Vagina (tissue), 2 donors: ENCODE measurements around the gene PARVB. TPM values are rescaled to one million over a fixed set of nuclear protein-coding genes. Genes with fewer than 3 reads are reported as not detected.

Experiments used
- DNase-seq, 2 donors: peaks; one replicate each; pipeline ENCODE4 v3.0.0-alpha.2; 2017; ENCODE audit errors: extremely low spot score in 2 of 2
- H3K27ac ChIP-seq: fragments of 200-600 bp; sonication (generic); one replicate; pipeline ENCODE4 v1.5.1; 2019
- H3K27me3 ChIP-seq: fragments of 200-600 bp; sonication (generic); one replicate; pipeline ENCODE4 v1.5.1; 2019
- H3K36me3 ChIP-seq, 2 donors: fragments of 200-600 bp; sonication (generic); one replicate each; pipeline ENCODE4 v1.5.1; 2017 to 2019
- H3K4me1 ChIP-seq: fragments of 200-600 bp; sonication (generic); one replicate; pipeline ENCODE4 v1.5.1; 2019
- H3K4me3 ChIP-seq, 2 donors: fragments of 200-600 bp; sonication (generic); 1 replicate in 1 of 2; 2 replicates in 1 of 2; pipeline ENCODE4 v1.5.1; 2016 to 2019
- H3K9me3 ChIP-seq: fragments of 200-600 bp; sonication (generic); one replicate; pipeline ENCODE4 v1.5.1; 2019
- CTCF ChIP-seq, 3 experiments: fragments of 450-650 bp in 2 of 3; fragments of 200-600 bp in 1 of 3; sonication (generic) in 1 of 3; IDR thresholded peaks; one replicate each; pipeline ENCODE4 v1.5.1; 2017 to 2019; ENCODE audit warnings: antibody characterized with exemption in 3 of 3, mild to moderate bottlenecking in 2 of 3, moderate library complexity in 2 of 3
- POLR2A ChIP-seq, 2 donors: fragments of 450-650 bp; IDR thresholded peaks; one replicate each; pipeline ENCODE4 v1.6.1; 2017; ENCODE audit warnings: antibody characterized with exemption in 2 of 2, mild to moderate bottlenecking in 2 of 2, moderate library complexity in 2 of 2
- POLR2AphosphoS5 ChIP-seq, 2 donors: sonication (generic); formaldehyde crosslinking; IDR thresholded peaks; one replicate each; pipeline ENCODE4 v1.9.0; 2017; ENCODE audit warnings: antibody characterized with exemption in 2 of 2, mild to moderate bottlenecking in 2 of 2, low read depth in 1 of 2; ENCODE audit not compliant: insufficient read depth in 1 of 2
- intact Hi-C: fragments of 100-400 bp; cut with DNase I; formaldehyde crosslinking; loops from one replicate; pipeline ENCODE4 v1.15.1; 2023
- total RNA-seq: library from RNA; depleted of rRNA; stranded (reverse); fragments of >200 nt; gene quantifications from one replicate; pipeline ENCODE4 v1.2.3, GENCODE V29; 2016

Gene PARVB
- 11.3 TPM for total RNA-seq

- peak within 1 kb of the TSS; percentile 81 for H3K27ac ChIP-seq
- no peak for DNase-seq
- intact Hi-C loops = no loop called here
- peak within 1 kb of the TSS; percentile 56 to 62 for H3K4me3 ChIP-seq
- H3K27me3 ChIP-seq = no peaks in the 10 kb centered on the region
- H3K36me3 ChIP-seq = no peaks in the 10 kb centered on the region
- TF ChIP-seq POLR2AphosphoS5 (IDR thresholded peaks at IDR 0.05; ENCODE audit: insufficient read depth in 1 of 2, low read depth in 1 of 2) = no peak
- no peak for TF ChIP-seq CTCF (IDR thresholded peaks at IDR 0.05)
- TF ChIP-seq POLR2A (IDR thresholded peaks at IDR 0.05) = no peak
- H3K4me1 ChIP-seq = peaks cover 45% of the 10 kb centered on the region
- no peaks in the 10 kb centered on the region for H3K9me3 ChIP-seq
These were observed at the start of gene PARVB for GRCh38 chr22:44024288-44024921. Gene PARVB (plus strand): TSS chr22:44024302. CDS start chr22:44024340, 38 bp downstream.

GRCh38 chr22:43975041-43975440, 49.1 kb upstream of the PARVB start:
- intact Hi-C loops = no loop called here
- no peaks in the 10 kb centered on the region for H3K4me1 ChIP-seq
- H3K27me3 ChIP-seq = no peaks in the 10 kb centered on the region
- DNase-seq = no peak
- TF ChIP-seq POLR2A (IDR thresholded peaks at IDR 0.05) (no peak), CTCF (IDR thresholded peaks at IDR 0.05) (no peak)
- H3K4me3 ChIP-seq = no peak overlapping the region
- H3K9me3 ChIP-seq = no peaks in the 10 kb centered on the region
- no peak overlapping the region for H3K27ac ChIP-seq
- H3K36me3 ChIP-seq = peaks cover 0 to 80% of the 10 kb centered on the region in 2 donors

- no peaks in the 10 kb centered on the region for H3K4me1 ChIP-seq
- no peak overlapping the region for H3K4me3 ChIP-seq
- intact Hi-C loops = no loop called here
- TF ChIP-seq POLR2A (IDR thresholded peaks at IDR 0.05) (no peak), POLR2AphosphoS5 (IDR thresholded peaks at IDR 0.05; ENCODE audit: insufficient read depth in 1 of 2, low read depth in 1 of 2) (no peak), CTCF (IDR thresholded peaks at IDR 0.05) (no peak)
- no peaks in the 10 kb centered on the region for H3K9me3 ChIP-seq
- peaks cover 0 to 96% of the 10 kb centered on the region in 2 donors for H3K36me3 ChIP-seq
- DNase-seq = no peak
- no peak overlapping the region for H3K27ac ChIP-seq
- H3K27me3 ChIP-seq = no peaks in the 10 kb centered on the region
These were observed 47.0 kb upstream of the PARVB start for GRCh38 chr22:43976861-43977795.

GRCh38 chr22:43978558-43978957, 45.5 kb upstream of the PARVB start:
- Histone ChIP-seq H3K4me1 (no peaks in the 10 kb centered on the region), H3K4me3 (no peak overlapping the region), H3K27ac (no peak overlapping the region), H3K36me3 (peaks cover 0 to 88% of the 10 kb centered on the region in 2 donors), H3K9me3 (no peaks in the 10 kb centered on the region), H3K27me3 (no peaks in the 10 kb centered on the region)
- no peak for DNase-seq
- intact Hi-C loops = no loop called here
- TF ChIP-seq CTCF (IDR thresholded peaks at IDR 0.05) = no peak
- TF ChIP-seq POLR2AphosphoS5 (IDR thresholded peaks at IDR 0.05; ENCODE audit: insufficient read depth in 1 of 2, low read depth in 1 of 2) = no peak

- no peak for TF ChIP-seq POLR2AphosphoS5 (IDR thresholded peaks at IDR 0.05; ENCODE audit: insufficient read depth in 1 of 2, low read depth in 1 of 2)
- no peak for TF ChIP-seq POLR2A (IDR thresholded peaks at IDR 0.05)
- TF ChIP-seq CTCF (IDR thresholded peaks at IDR 0.05) = no peak
- intact Hi-C loops = no loop called here
- Histone ChIP-seq H3K4me3 (no peak overlapping the region), H3K4me1 (no peaks in the 10 kb centered on the region), H3K27ac (no peak overlapping the region), H3K9me3 (no peaks in the 10 kb centered on the region), H3K27me3 (no peaks in the 10 kb centered on the region), H3K36me3 (peaks cover 0 to 88% of the 10 kb centered on the region in 2 donors)
- DNase-seq = no peak
These were observed 43.5 kb upstream of the PARVB start for GRCh38 chr22:43980579-43980978.
